ENCODE results near the gene TRAPPC3. TPM values are rescaled to one million over a fixed set of nuclear protein-coding genes. Genes with fewer than 3 reads are reported as not detected.
A peak's percentile ranks its signal among the peaks of the same experiment; 100 is the strongest.

Gene TRAPPC3
- total and polyA plus RNA-seq, 2 donors (not counting 1 experiment from before 2014, with no cell fraction given) = 40.5 to 42.1 TPM

- H3K79me2 ChIP-seq (ENCODE audit: control insufficient read depth, insufficient read depth, low read length) = peaks cover 59% of the 10 kb centered on the region
Measured at GRCh38 chr1:36151134-36151844, 2.0 kb upstream of the TRAPPC3 start.

More at GRCh38 chr1:36151134-36151844, 2.0 kb upstream of the TRAPPC3 start:
- Histone ChIP-seq H3K9ac (ENCODE audit: low read length) (no peak overlapping the region), H3K27ac (ENCODE audit: low read length in 2 of 2) (peak overlapping the region; percentile 77 to 94), H3K27me3 (replicated peaks in 1 of 4; ENCODE audit: control extremely low read depth in 1 of 4, control insufficient read depth in 3 of 4, insufficient read depth in 4 of 4, low read length in 3 of 4) (no peaks in the 10 kb centered on the region), H3K4me1 (ENCODE audit: control insufficient read depth in 2 of 2, insufficient read depth in 2 of 2, low read length in 2 of 2) (peaks cover 38 to 49% of the 10 kb centered on the region in 2 donors), H3K4me3 (ENCODE audit: control extremely low read depth in 1 of 5, extremely low read depth in 1 of 5, insufficient read depth in 1 of 5, low read depth in 2 of 5, low read length in 4 of 5) (peak overlapping the region in 2 of 5 experiments; percentile 6 to 16), H3K36me3 (replicated peaks in 1 of 2; ENCODE audit: control extremely low read depth in 1 of 2, control insufficient read depth in 1 of 2, extremely low read depth in 1 of 2, insufficient read depth in 2 of 2, low read length in 1 of 2) (peaks cover 2 to 7% of the 10 kb centered on the region in 2 experiments), H4K20me1 (ENCODE audit: control insufficient read depth, insufficient read depth, low read length, poor library complexity, severe bottlenecking) (no peaks in the 10 kb centered on the region), H2AFZ (ENCODE audit: insufficient read depth, low read depth, low read length, poor library complexity, severe bottlenecking) (peak overlapping the region; percentile 82), H3K4me2 (replicated peaks; ENCODE audit: low read depth, low read length, poor library complexity, severe bottlenecking) (peak overlapping the region; percentile 82), H3K9me3 (ENCODE audit: control extremely low read depth in 1 of 3, control insufficient read depth in 2 of 3, insufficient read depth in 1 of 3, low read length in 2 of 3) (no peaks in the 10 kb centered on the region)
- Mint-ChIP-seq H3K4me1 (peaks cover 63% of the 10 kb centered on the region), H3K4me3 (peak overlapping the region; percentile 99), H3K27ac (peak overlapping the region; percentile 98), H3K27me3 (no peaks in the 10 kb centered on the region), H3K9me3 (ENCODE audit: insufficient read depth) (no peaks in the 10 kb centered on the region)
- ChIA-PET CTCF (interaction anchor here (1.7 to 9.5 kb wide), 7 partner anchors 11 to 192 kb away, joined by 3 to 187 read pairs (median 32); partner anchors contain the start of gene THRAP3), POLR2A (interaction anchor here (0.6 to 2.6 kb wide), 3 partner anchors 10 to 37 kb away, joined by 3 to 27 read pairs (median 4); no protein-coding TSS in a partner anchor)
- intact Hi-C loops (cut with micrococcal nuclease) = no loop called here
- no peak for DNase-seq
- WGBS (ENCODE audit: insufficient coverage) = no CpG with 5 or more reads among the region's 1 CpG
- no peak for ATAC-seq (ENCODE audit: low read depth)
- TF ChIP-seq, protein P1, sequence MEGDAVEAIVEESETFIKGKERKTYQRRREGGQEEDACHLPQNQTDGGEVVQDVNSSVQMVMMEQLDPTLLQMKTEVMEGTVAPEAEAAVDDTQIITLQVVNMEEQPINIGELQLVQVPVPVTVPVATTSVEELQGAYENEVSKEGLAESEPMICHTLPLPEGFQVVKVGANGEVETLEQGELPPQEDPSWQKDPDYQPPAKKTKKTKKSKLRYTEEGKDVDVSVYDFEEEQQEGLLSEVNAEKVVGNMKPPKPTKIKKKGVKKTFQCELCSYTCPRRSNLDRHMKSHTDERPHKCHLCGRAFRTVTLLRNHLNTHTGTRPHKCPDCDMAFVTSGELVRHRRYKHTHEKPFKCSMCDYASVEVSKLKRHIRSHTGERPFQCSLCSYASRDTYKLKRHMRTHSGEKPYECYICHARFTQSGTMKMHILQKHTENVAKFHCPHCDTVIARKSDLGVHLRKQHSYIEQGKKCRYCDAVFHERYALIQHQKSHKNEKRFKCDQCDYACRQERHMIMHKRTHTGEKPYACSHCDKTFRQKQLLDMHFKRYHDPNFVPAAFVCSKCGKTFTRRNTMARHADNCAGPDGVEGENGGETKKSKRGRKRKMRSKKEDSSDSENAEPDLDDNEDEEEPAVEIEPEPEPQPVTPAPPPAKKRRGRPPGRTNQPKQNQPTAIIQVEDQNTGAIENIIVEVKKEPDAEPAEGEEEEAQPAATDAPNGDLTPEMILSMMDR (IDR thresholded peaks at IDR 0.05) = no peak
- no peak for TF ChIP-seq EZH2 (IDR thresholded peaks at IDR 0.05; ENCODE audit: borderline replicate concordance, insufficient read depth, low read depth, low read length, poor library complexity, severe bottlenecking)
